ENCODE data around the gene CST4.
"Not testable (repeated sequence)": the region's sequence is repeated elsewhere in the genome, so short reads cannot be mapped to it uniquely, and the experiment has no call there.

The CST4 gene

DNA sequence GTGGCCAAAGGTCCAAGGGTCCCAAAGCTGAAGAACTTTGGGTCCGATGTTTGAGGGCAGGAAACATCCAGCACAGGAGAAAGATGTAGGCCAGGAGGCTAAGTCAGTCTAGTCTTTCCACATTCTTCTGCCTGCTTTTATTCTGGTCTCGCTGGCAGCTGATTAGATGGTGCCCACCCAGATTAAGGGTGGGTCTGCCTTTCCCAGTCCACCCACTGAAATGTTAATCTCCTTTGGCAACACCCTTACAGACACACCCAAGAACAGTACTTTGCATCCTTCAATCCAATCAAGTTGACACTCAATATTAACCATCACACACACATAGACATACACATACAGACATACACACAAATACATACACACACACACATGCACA is 29.2 kb downstream of the CST4 start:
- DNase-seq: not testable (repeated sequence)

DNA sequence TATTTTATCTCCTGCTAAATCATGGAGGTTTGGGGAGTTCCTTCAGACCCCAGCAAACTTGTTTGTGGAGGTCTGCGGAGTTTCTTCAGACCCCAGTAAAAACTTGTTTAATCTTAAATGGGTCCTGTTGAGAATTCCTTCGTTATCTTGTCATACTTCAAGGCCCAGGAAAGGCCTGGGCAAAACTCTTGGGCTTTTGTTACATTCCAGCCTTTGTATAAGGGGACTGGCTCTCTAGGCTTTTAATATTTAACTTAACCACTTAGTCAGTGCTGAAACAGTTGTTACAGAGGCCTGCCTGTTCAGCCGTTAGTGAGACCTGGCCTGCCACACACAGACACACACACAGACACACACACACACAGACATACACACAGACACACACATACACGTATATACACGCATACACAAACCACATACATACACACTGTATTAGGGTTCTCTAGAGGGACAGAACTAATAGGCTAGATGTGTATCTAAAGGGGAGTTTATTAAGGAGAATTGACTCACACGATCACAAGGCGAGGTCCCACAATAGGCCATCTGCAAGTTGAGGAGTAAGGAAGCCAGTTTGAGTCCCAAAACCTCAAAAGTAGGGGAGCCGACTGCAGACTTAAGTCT is 29.7 kb downstream of the CST4 start:
- no peak for DNase-seq

DNA sequence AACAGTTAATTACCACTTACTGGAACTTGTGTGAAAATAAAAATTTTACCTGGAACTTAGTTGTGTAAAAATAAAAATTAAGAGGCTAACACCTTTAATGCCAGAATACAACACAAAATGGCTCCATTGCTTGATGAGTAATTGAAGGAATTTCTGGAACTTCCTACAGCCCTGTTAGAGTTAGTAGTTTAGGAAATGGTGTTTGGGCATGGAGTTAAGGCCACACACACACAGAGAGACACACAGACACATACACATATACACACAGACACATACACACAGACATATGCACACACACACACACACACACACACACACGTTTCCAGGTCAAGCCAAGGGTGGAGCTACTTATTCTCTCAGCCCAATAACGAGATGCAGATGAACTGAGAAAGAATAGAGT is 30.5 kb downstream of the CST4 start:
- no peak for DNase-seq

DNA sequence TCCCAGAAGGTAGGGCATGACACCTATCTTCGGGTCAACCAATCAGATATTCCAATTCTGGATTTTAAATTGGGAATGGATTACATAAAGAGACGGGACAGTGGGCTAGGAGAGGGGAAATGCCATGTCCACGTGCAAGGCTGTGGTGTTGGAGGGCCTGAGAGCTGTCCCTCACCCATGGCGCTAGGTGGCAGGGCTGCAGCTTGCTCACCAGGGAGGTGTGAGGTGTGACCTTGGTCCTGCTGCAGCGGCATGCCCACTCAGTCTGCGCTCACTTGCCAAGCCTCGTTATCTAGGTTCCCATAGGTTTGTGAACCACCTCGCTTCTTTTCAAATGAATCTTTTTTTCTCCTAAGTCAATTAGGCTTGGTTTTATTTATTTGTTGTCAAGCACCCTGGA is 31.6 kb downstream of the CST4 start:
- DNase-seq: no peak

DNA sequence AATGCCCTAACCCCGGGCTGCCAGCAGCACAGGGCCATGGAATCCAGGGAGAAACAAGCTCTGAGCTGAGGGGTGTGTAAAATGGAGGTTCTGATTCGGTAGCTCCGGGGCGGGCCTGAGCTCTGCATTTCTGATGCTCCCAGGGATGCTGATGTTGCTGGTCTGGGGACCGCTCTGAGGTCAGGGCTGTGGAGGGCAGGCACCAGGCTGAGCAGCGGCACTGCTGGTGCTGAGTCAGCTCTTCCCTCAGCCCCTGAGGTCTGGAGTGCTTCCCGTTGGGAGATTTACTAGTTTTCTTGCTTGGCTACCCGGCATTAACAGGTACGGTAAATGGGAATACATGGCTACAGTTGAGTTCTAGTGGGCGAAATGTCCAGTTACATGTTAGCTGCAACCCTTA is 32.5 kb downstream of the CST4 start:
- DNase-seq: no peak

DNA sequence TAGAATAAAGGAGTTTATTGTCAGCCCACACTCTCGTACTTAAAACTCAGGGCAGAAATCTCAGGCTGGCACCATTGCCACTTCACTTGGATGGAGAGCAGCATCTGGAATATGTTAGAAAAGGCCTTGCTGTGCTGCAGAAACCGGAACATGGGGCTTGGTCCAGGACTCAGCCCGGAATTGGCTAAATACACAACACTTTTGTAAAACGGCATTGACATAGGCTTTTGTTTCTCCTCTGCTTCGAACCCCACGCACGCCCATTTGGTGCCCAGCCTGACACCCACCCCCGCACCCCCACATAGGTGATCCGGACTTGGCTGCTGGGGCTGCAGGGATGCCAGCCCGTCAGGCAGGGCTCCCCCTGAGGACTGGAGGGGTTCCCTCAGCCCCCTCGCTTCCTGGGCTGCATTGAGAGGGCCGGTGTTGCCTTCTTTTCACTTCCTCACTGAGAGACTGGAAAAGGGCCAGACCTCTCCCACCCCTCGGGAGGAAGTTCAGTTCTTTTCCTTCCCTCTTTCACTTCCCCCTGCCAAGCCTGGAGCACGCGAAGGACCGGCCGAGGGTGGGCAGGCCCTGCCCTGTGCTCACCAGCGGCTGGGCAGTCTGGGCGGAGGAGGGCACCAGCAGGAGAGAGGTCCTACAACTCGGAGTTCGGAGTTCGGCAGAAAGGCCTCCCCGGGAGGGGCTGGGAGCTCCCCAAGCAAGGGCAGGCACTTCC is 33.2 kb downstream of the CST4 start:
- no peak for DNase-seq

DNA sequence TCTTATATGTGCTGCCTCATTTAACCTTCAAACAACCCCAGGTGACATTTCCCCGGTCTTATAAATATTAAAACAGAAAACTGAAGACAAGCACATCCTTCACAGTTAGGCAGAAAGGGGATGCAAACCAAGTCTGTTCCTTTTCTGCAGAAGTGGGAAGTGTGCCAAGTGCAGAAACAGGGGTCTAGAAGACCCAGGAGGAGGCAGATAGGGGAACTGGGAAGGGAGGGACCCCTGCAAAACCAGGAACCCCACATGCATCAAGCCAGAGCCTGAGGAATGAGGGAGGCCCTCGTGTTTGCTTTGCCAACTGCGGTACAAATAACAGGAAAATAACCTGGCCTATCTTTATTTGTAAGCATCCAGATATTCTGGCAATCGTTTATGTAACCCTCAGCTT is 34.1 kb downstream of the CST4 start:
- no peak for DNase-seq

DNA sequence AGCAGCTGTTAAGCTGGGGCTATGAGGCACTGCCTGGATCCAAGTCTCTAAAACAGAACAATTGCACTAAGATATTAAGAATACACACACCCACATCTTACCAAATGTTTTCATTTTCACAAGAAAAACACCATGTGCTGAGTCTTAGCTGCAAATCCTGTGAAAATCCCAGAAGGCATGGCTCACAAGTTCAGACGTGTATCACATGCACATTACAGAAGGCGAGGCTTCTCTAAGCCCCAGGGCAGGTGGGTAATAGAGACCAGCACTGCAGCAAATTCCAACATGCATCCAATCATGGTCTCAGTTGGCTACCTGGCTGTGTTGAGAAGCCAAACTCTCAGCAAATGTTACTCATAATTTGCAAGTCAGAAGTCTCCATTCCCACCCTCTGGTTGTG is 34.8 kb downstream of the CST4 start:
- no peak for DNase-seq

DNA sequence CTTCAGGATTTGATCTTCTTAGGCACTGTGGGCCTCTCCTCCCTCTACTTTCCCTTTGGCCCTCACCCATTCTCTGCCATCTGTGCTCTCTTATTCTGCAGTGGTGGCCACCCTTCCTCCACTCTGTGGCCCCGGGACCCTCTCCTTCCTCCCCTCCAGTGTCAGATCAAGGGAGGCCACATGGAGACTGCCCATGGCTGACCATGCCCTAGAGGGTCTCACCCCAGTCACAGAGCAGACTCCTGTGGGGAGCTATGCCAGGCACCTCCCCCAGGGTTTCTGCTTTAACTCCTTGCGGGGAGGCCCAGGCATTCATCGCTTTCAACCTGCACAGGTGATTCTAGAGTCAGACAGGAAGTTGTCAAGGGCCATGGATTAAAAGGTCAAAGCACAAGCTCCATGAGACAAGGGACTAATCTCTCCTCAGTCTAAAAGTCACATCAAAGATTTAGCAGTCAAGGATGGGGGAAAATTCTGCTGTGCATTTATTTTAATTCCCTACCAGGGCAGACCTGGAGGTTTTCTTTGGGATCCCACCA is 35.4 kb downstream of the CST4 start:
- DNase-seq: no peak

DNA sequence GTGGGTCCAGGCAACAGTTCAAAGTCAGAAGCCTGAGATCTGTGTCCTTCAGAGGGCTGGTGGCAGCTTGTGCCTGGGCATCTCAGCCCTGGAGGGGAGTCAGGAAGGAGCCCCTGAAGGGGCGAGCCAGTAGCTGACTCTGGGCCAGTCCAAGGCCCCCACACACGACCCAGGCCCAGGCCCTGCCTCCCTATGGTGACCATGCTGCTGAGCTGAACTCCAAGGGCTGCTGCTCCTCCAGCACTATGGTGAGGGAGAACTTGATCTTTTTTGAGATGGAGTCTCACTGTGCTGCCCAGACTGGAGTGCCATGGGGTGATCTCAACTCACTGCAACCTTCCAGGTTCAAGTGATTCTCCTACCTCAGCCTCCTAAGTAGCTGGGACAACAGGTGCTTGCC is 35.9 kb downstream of the CST4 start:
- DNase-seq: no peak

DNA sequence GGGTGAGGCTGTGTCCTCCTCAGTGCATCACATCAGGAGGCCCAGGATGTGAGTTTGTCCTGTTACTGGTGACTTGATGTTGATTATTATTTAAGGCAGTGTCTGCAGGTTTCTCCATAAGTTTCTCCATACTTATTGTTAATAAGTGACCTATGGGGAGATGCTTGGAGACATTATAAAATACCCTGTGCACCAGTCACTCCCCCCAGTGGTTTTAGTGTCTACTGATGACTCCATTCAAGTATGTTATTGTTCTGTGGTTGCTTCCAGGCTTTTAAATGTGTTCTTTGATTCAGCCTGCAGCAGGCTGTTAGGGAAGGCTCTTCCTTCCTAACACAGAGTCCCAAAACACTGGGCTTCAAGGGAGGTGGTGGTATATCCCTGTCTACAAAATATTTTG is 36.5 kb downstream of the CST4 start:
- no peak for DNase-seq

DNA sequence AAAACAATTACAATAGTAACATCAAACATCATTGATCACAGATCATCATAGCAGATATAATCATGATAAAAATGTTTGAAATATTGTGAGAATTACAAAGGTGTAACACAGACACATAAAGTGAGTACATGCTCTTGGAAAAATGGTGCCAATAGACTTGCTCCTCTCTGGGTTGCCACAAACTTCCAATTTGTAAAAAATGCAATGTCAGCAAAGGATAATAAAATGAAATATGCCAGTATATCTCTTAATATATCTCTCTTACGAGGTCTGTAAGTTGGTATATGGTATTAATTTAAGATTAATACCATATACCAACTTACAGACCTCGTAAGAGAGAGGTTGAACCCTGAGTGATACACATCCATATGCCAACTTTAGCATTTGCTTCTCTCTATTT is 37.7 kb downstream of the CST4 start:
- DNase-seq: no peak

DNA sequence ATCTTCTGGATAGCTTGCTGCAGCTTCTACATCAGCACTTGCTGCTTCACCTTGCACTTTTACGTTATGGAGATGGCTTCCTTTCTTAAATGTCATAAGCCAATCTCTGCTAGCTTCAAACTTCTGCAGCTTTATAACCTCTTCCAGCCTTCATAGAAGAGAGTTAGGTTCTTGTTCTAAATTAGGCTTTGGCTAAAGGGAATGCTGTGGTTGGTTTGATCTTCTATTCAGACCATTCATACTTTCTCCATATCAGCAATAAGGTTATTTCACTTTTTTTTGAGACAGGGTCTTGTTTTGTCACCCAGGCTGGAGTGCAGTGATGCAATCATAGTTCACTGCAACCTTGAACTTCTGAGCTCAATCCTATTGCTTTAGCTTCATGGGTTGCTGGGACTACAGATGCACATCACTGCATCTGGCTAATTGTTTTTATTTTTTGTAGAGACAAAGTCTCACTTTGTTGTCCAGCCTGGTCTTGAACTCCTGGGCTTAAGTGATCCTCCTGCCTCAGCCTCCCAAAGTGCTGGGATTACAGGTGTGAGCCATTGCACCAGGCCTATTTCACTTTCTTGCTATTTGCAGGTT is 38.9 kb downstream of the CST4 start:
- DNase-seq: no peak

DNA sequence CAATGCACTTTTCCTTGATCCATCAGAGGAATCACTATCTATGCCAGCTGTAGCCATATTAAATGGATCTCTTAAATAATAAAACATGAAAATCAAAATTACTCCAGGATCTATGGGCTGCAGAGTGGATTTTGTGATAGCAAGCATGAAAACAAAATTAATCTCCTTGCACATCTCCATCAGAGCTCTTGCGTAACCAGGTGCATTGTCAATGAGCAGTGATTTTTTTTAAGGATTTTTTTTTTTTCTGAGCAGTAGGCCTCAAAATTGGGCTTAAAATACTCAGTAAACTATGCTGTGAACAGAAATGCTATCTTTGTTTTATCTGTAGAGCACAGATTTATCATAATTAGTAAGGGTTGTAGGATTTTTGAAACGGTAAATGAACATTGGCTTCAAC is 39.6 kb downstream of the CST4 start:
- no peak for DNase-seq

DNA sequence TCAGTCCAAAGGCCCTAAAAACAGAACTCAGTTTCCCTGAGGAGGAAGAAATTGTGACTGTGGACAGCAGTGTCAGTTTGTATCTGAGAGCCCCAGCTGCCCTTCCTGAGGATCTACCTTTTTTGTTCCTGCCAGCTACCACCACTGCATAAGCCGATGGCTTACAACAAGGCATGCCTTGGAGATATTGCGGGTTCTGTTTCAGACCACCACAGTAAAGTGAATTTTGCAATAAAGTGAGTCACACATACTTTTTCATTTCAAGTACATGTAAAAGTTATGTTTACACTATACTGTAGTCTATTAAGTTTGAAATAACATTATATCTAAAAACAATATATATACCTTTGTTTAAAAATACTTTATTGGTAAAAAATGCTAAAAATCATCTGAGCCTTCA is 41.5 kb downstream of the CST4 start:
- DNase-seq: no peak

DNA sequence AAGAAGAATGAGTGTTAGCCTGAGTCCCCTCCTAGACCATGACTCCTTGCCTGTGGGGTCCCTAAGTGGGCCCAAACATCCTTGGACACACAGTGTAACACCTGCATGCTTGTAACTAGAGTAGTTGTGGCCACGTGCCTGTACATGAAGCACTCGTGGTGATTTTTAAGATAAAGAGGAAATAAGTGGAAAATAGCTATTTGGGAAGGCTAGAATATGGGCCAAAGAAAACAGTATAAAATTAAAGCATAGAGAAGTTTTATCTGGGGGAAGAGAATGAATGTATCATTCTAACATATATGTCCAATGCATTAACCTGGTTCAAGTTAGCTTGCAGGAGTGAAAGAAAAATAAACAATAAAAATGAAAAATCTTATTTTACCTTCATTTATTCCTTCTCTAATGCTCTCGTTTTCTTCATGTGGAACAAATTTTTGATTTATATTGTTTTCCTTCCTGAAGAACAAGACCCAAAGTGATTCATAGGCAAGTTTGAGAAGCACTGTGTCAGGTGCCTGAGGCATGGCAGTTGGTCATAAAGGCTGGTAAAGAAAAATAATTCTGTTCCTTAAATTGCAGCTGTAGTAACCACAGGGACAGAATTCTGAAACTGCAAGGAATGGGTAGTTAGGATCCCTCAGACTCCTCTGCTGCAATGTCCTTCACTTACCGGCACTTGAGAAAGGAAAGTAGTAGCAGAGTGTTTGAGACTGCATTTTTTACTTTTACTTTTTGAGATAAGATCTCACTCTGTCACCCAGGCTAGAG is 42.5 kb downstream of the CST4 start:
- DNase-seq: no peak

DNA sequence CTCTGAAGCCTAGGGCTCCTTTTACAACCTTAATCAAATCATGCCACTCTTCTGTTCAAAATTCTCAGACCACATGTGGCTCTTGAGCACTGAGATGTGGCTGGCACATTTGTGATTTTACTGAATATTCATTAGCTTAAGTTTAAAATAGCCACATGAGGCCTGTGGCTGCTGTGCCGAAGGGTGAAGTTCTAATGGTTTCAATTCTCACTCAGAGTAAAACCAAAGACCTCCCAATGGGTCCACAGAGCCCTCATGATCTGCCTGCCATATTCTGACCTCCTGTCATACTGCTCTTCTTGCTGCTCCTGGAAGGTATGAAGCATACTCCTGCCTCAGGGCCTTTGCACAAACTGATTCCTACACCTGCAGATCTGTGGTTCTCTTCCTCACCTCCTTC is 43.3 kb downstream of the CST4 start:
- no peak for DNase-seq

DNA sequence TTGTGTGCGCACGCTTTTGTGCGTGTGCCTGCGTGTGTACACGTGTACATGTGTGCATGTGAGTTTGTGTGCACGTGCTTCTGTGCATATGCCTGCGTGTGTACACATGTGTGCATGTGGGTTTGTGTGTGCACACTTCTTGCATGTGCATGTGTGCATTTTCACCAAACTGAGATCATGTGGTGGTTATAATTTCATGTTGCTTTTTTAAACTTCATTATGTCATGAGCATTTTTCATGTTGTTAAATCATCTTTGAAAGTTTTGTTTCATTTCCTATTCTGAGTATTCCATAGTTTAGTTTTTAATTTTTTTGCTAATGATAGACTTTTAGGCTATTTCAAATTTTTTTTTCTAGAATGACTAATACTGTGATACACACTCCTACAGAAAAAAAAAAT is 44.7 kb downstream of the CST4 start:
- no peak for DNase-seq

DNA sequence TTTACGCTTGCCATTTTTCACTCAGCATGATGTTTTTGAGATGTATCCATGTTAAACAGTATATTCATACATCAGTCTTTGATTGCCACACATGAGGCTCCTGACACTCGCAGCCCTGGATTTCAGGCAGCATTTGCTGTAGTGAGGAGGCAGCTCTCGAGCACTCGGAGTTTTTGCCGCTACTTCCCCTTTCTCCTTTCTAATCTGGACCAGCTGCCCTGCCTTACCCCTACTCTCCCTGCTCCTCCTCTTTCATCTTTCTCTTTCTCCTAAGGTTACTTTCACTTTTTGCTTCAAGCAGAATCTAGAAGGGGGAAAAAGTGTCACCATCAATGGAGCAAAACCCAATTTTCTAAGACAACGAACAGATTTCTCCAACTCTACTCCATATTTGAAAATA is 45.2 kb downstream of the CST4 start:
- no peak for DNase-seq

DNA sequence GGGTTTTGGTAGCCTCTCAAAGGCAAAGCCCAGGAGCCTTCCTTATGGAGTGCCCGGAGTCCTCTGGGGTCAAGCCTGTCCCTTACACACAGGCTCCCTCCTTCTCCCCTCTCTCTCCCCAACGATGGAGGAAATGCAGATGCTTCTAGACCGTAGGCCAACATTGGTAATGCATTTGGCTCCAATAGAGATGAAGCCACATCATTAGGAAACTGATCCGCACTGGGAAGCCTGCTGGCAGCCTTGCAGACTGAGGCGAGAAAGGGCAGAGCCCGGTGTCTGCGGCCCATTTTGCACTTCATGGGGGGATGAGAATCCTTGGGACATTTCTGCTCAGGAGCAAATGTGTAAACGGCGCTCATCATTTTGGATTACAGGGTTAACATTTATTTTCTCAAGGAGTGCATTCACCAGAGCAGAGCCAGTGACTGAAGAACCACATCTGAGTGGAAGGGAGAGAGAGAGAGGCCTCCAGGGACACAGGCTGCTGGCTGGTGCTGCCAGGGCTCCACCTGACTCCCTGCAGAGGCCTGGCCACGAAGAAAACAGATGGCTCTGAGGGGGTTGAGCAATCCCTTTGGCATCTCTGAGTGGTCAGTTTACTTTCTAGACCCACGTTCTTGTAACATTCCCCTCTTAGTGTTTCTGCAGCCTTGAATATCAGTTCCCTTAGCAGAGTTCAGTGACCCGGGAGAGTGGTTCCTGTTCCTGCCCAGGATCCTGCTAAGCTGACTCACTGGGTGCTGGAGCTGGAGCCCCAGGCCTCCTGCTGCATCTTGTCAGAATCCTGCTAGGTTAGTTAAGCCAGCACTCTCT is 46.7 kb downstream of the CST4 start:
- DNase-seq: no peak

DNA sequence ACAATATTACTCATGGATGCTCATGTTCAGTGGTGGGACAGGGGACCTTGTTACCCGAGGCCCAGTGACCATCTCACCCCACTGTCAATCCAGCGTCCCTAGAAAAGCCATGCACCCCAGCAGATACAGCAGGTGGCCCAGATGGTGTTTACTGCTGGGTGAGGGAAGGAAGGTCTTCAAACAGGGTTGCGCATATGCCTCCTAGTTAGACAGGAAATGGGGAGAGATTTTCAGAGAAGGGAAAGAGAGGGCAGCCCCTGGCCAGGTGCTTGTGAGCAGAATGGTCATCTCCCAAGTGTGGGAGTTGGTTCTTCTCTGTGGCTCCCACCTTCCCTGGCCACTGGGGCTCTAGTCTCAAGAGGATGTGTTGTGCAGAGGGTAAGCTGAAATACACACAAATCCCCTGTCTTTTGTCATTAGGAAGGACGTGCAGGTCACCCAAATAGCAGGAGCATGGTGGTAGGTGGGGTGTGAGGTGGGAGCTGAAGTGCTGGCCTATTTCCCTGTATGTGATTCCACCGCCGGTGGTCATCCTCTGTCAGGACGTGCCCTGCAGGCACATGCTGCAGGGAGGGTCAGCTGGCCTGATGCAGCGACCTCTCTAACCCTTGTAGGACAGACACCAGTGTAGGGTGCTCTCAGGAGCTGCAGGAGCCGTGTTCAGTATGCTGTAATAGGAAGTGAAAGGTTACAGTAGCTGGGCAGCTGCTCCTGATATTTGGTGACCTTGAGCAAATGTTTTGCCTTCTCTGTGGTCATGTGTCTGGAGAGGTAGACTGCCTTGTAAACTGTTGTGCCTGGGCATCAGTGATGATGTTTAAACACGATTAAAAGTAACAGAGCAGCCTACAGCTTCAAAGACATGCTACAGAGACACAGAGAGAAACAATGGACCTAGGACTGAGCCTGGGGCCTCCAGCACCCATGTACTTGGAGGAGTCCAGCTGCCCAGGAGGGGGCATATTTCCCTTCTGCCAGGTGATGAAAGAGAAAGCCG is 47.9 kb downstream of the CST4 start:
- no peak for DNase-seq

Measured in activated CD8-positive, alpha-beta memory T cell treated with anti-CD3 and anti-CD28 coated beads for 24 hours (primary cell).